Measurements from ENCODE around the gene YBX2. TPM values are rescaled to one million over a fixed set of nuclear protein-coding genes. Genes with fewer than 3 reads are reported as not detected.

The YBX2 gene
- total RNA-seq, 1 donor from 2014 or later = 0.56 TPM

Other genes with a start within 250 kb of the YBX2 start
- gene CLEC10A, start 214.4 kb downstream of the YBX2 start, total RNA-seq = not detected in 2 replicates
- not detected in 2 replicates for gene ASGR2, start 179.8 kb downstream of the YBX2 start, total RNA-seq
- gene ASGR1, start 115.3 kb downstream of the YBX2 start, total RNA-seq = 0.56 and 0.58 TPM in 2 replicates
- gene DLG4, start 74.8 kb downstream of the YBX2 start, total RNA-seq = 12.7 and 16.3 TPM in 2 replicates
- 261 and 425 TPM in 2 replicates for gene ACADVL, start 74.7 kb downstream of the YBX2 start, total RNA-seq
- 49.8 and 59.5 TPM in 2 replicates for gene DVL2, start 60.1 kb downstream of the YBX2 start, total RNA-seq
- 40.0 and 40.8 TPM in 2 replicates for gene PHF23, start 55.2 kb downstream of the YBX2 start, total RNA-seq
- gene GABARAP, start 52.2 kb downstream of the YBX2 start, total RNA-seq = 118 and 275 TPM in 2 replicates
- gene CTDNEP1, start 42.9 kb downstream of the YBX2 start, total RNA-seq = 14.4 and 19.9 TPM in 2 replicates
- 22.0 and 57.3 TPM in 2 replicates for gene ELP5, start 42.4 kb downstream of the YBX2 start, total RNA-seq
- 0.19 and 1.7 TPM in 2 replicates for gene CLDN7, start 32.2 kb downstream of the YBX2 start, total RNA-seq
- under 0.01 and 0.28 TPM in 2 replicates for gene SLC2A4, start 12.9 kb downstream of the YBX2 start, total RNA-seq
- 474 and 1,218 TPM in 2 replicates for gene EIF5A, start 13.0 kb upstream of the YBX2 start, total RNA-seq
- gene GPS2, start 20.7 kb upstream of the YBX2 start, total RNA-seq = 26.8 and 41.8 TPM in 2 replicates
- gene NEURL4, start 34.7 kb upstream of the YBX2 start, total RNA-seq = 12.7 and 23.8 TPM in 2 replicates
- gene ACAP1, start 41.9 kb upstream of the YBX2 start, total RNA-seq = 0.56 and 0.58 TPM in 2 replicates
- 10.4 and 13.5 TPM in 2 replicates for gene KCTD11, start 57.5 kb upstream of the YBX2 start, total RNA-seq
- gene TMEM95, start 60.5 kb upstream of the YBX2 start, total RNA-seq = not detected in 2 replicates
- under 0.01 and 0.28 TPM in 2 replicates for gene TNK1, start 86.5 kb upstream of the YBX2 start, total RNA-seq
- 14.4 and 15.5 TPM in 2 replicates for gene PLSCR3, start 99.9 kb upstream of the YBX2 start, total RNA-seq
- 88.0 and 144 TPM in 2 replicates for gene TMEM256, start 109.5 kb upstream of the YBX2 start, total RNA-seq
- 2.3 and 4.2 TPM in 2 replicates for gene NLGN2, start 113.2 kb upstream of the YBX2 start, total RNA-seq
- not detected in 2 replicates for gene SPEM1, start 125.7 kb upstream of the YBX2 start, total RNA-seq
- not detected in 2 replicates for gene SPEM2, start 131.0 kb upstream of the YBX2 start, total RNA-seq
- not detected in 2 replicates for gene SPEM3, start 134.2 kb upstream of the YBX2 start, total RNA-seq
- 1.5 and 2.3 TPM in 2 replicates for gene TMEM102, start 140.8 kb upstream of the YBX2 start, total RNA-seq
- gene FGF11, start 144.9 kb upstream of the YBX2 start, total RNA-seq = 2.5 and 14.7 TPM in 2 replicates
- gene CHRNB1, start 150.4 kb upstream of the YBX2 start, total RNA-seq = 2.3 and 3.9 TPM in 2 replicates
- 14.8 and 21.4 TPM in 2 replicates for gene ZBTB4, start 185.0 kb upstream of the YBX2 start, total RNA-seq
- gene SLC35G6, start 186.8 kb upstream of the YBX2 start, total RNA-seq = not detected in 2 replicates
- gene POLR2A, start 189.7 kb upstream of the YBX2 start, total RNA-seq = 49.6 and 88.0 TPM in 2 replicates